SK-N-SH (cell line): ENCODE measurements around the gene DGCR8. TPM values are rescaled to one million over a fixed set of nuclear protein-coding genes. Genes with fewer than 3 reads are reported as not detected.

ENCODE experiments used
- polyA plus RNA-seq, 3 experiments: library from polyadenylated mRNA; depleted of rRNA; stranded (reverse); fragments of >200 nt; gene quantifications; 2 replicates each; pipeline ENCODE4 v1.2.3, GENCODE V29; 2012
- small RNA-seq, 7 experiments: library from RNA; depleted of rRNA; stranded (forward); fragments of <200 nt; gene quantifications; one replicate each; pipeline ENCODE3, GENCODE V24; 2012

Gene DGCR8
- polyA plus RNA-seq, 1 of the 3 experiments (the other 2 are of a cell fraction) = 26.5 TPM

Small RNA genes lying within 50 kb of the gene (small RNA-seq; reads per million reads assigned to genes)
- gene MIR185 = 14.3 to 1,352 (median 299) reads per million in 7 experiments
- gene MIR6816 = 0 to 0.98 (median 0) reads per million in 7 experiments
- 0 reads per million in 7 experiments for gene RF00017
- 0 reads per million in 7 experiments for gene RF00599

Other genes with a start within 250 kb of the DGCR8 start
- gene GNB1L, start 225.4 kb upstream of the DGCR8 start, polyA plus RNA-seq (2012; rRNA removed) = 3.2 and 5.9 TPM in 2 replicates
- 7.8 and 8.0 TPM in 2 replicates for gene RTL10, start 225.4 kb upstream of the DGCR8 start, polyA plus RNA-seq (2012; rRNA removed)
- 205 and 343 TPM in 2 replicates for gene COMT, start 138.5 kb upstream of the DGCR8 start, polyA plus RNA-seq (2012; rRNA removed)
- gene TXNRD2, start 138.4 kb upstream of the DGCR8 start, polyA plus RNA-seq (2012; rRNA removed) = 33.5 and 34.7 TPM in 2 replicates
- 27.4 and 33.0 TPM in 2 replicates for gene ARVCF, start 63.4 kb upstream of the DGCR8 start, polyA plus RNA-seq (2012; rRNA removed)
- 20.7 and 25.5 TPM in 2 replicates for gene TANGO2, start 59.1 kb upstream of the DGCR8 start, polyA plus RNA-seq (2012; rRNA removed)
- 288 and 502 TPM in 2 replicates for gene RANBP1, start 35.9 kb downstream of the DGCR8 start, polyA plus RNA-seq (2012; rRNA removed)
- gene TRMT2A, start 37.0 kb downstream of the DGCR8 start, polyA plus RNA-seq (2012; rRNA removed) = 54.6 and 73.1 TPM in 2 replicates
- gene ZDHHC8, start 51.6 kb downstream of the DGCR8 start, polyA plus RNA-seq (2012; rRNA removed) = 36.5 and 65.3 TPM in 2 replicates
- gene CCDC188, start 70.8 kb downstream of the DGCR8 start, polyA plus RNA-seq (2012; rRNA removed) = 21.1 and 24.0 TPM in 2 replicates
- gene RTN4R, start 188.1 kb downstream of the DGCR8 start, polyA plus RNA-seq (2012; rRNA removed) = 0.23 and 0.39 TPM in 2 replicates
- gene DGCR6L, start 239.8 kb downstream of the DGCR8 start, polyA plus RNA-seq (2012; rRNA removed) = 53.9 and 59.8 TPM in 2 replicates